Measurements from ENCODE around the gene HOXD9.

Gene HOXD9

DNA sequence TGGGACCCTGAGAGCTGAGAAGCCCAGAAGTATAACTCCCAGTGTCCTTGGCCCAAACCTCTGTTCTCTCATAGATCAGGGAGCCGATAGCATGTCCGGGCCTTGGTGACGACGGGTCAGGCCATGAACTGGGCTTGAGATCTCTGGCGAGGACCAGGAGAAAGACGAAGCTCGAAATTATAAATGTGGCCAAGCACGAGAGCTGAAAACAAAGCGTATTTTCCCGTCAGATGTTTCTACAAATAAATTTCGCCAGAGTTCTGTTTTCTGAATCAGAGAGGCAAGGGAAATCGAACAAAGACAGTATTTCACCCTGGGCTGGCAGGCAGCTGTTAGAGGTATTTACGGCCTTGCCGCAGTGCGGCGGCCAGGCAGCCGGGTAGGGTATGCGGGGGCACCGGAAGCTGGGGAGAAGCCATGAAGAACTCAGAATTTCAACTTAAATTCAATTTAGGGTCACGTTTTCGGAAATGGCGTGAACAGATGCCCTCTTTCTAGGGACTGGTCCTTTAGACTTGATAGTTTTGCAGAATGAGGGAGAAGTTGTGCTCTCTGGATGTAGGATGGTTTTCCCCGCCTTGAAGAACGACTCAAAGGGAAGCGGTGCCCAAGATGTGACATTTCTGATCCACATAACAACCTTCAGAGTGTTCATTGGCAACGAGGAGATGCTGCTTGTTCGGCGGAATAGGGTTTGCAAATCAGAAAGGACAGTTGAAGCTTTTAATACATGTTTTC is 16.6 kb downstream of the HOXD9 start:
- no peak for DNase-seq (ENCODE audit: low read depth)

DNA sequence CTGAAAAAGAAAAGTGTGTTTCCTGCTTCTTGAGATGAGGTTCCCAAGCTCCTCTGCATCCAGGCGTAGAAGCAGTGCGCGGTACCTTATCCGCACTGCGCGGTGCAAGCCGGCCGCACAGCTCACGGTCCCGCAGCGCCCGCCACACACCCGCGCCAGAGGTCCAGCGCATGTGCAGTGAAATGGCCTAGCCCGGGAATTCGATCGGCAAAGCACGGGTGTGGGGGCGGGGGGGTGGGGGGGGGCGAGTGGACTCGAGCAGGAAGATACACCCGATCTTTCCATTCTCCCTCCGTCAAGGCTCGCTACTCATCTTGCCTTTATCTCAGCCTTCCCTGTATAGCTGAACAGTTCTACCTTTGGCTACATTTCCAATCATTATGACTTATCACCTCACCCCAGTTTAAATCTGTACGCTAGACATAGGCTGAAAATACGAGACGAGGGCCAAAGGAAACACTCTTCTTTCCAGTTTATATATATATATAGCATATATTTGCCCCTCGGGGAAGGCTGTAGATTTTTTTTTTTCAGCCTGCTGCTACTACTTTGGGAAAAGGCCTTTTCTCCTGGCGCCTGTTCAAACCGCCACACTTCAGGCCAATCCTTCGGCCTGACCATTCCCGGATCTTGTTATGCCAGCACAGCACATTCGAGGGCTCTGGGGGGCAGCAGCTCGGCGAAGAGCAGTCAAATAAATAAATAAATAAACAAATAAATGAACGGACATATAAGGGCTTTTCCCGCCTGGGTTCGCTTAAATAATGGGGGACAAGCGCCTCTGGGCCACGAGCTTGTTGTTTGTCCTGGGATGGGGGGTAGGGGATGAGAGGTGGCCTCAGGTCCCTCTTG is 17.4 kb downstream of the HOXD9 start:
- DNase-seq (ENCODE audit: low read depth): no peak

DNA sequence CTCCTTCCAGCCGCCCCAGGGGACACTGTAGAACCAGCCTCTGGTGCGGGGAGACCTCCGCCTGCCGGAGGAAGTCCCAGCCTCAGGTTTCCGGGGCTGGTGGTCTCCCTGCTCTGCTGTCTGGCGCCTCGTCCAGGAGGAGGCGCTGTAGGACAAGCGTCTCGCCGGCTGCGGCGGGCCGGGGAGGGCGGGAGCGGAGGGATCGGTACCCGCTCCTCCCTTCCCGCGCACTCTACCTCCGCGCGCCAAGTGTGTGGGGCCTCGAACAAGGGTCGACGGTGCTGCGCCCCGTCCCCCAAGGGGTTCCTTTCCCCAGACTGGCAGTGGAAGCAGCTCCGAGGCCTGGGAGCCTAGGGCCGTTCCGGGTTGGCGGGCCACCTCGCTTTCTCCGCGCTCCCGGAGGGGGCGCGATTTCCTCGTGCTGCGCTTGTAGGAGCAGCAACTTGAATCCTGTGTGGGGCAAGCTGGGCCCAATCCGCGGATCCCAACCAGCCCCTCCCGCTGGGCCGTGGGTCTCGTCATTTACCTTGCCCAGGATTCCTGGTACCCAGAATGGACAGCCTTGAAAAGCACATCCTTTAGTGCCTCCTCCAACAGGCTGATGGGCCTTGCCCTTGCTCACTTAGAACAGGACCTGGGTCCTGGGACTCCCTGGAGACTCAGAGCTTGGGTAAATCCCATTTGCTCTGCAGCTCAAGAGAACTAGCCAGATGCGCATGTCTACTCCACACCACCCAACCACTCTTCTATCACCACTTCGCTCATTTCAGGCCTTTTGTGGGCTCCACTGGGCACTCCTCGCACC is 18.2 kb downstream of the HOXD9 start:
- DNase-seq (ENCODE audit: low read depth): peak; percentile 49

DNA sequence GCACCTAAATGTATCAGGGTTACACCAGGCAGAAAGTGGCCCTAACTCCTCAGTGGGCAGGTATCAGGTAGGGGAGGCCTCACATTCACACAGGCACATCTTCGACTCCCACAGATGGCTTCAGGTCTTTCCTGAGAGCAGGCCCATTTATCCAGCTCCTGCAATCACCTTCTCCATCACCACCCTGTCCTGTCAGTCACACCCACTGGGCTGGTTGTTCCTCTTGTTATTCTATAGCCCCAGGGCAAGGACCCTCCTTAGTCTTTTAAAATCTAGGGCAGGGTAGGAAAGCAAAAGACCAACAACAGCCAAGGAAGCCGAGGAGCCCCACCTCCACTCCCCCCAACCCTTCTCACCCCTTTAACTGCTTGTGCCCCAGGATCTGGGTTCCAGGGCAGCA is 19.8 kb downstream of the HOXD9 start:
- DNase-seq (ENCODE audit: low read depth): no peak

DNA sequence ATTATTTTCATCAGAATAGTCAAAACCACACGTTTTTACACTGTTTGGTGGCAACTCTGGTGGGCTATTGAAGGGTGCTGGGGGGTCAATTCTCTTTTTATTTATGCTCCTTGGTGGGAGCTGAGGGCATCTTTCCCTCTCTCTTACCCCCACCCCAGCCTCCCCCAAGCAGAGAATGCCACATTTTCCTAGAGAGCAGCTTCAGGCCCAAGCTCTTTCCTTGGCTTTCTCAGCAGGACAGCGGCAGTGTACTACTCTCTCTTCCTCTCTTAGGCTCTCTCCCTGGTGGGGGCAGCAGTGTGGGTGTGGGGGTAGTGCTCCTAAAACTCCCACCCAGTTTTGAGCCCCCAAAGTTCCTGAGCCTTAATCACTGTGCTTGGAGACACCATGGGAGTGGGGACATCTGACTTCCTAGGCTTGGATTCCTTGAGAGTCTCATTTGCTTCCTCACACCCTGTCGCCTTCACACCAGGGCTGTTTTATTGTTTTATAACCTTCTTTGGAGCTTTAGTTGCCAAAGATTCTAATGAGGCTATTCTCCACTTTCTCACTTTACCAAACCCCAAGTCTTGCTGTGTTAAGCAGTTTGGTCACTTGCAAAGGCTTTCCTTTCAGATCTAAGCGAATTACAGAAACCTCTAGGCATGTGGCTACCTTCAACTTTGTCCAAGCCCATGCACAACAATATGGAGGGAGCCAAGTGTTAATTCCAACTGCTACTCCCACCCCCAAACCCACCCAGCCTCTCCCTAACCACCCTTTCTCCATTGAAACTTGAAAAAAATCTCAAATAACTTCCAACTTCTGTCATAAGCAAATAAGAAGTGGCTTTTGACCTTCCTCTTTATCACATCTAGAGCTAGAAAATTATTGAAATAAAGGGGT is 22.8 kb downstream of the HOXD9 start:
- DNase-seq (ENCODE audit: low read depth): no peak

DNA sequence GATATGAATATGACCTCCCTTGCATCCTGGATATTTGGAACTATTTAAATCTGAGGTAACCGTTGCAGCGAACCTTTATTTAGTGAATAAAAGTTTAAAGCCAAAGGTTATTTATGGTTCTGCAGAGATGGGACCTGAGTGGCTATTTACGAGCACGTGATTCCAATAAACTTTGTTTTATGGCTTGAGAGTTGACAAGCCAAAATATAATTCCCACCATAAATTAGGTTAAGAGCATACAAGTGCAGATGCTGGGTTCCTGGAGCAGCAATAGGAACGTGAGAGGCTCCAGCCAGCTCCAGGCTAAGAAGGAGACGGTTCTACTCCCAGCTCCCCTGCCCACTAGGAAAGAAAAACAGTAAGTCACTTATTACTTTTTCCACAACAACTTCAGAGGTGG is 23.6 kb downstream of the HOXD9 start:
- DNase-seq (ENCODE audit: low read depth): no peak

DNA sequence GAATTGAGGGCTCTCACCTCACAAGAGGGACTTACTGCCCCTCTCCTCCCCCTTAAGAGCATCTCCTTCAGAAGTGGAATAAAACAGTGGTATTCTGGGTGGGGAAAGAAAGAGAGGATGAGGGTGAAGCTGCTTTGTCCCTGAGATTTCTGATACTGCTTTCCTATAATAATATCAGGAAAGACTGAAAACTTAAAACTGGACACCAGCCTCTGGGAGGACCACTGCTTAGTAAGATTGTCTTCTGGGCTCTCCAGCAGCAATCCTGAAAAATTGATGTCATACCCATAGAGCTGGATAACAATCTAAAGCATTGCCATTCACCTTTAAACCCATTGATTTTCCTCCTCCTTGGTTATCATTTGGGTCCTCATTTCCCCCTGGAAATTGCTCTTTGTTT is 24.1 kb downstream of the HOXD9 start:
- no peak for DNase-seq (ENCODE audit: low read depth)

DNA sequence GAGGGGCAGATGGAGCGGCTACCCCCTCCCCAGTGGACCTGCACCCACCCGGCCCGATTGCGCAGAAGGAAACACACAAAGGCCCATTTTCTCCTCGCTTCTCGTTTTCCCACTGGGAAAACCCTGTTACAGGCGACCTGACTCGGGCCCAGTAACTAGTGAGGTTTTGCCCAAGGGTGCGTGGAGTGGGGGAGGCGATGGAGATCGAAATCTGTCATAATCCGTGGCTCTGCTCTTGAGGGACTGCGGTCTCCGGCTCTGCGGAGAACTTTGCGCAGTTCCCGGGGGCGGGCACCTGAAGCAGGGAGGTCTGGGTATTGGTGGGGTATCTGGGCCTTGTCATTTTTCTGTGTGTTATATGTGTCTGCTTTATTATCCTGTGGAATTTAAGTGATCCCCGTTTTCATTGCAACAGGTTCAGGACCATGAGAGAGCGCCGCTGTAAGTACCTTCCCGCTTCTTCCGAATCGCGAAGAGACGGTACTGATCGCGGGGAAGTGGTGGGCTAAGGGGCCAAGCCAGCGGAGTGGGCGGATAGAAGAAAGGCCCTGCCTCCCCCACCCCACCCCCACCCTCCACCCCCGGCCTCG is 24.8 kb downstream of the HOXD9 start:
- no peak for DNase-seq (ENCODE audit: low read depth)

DNA sequence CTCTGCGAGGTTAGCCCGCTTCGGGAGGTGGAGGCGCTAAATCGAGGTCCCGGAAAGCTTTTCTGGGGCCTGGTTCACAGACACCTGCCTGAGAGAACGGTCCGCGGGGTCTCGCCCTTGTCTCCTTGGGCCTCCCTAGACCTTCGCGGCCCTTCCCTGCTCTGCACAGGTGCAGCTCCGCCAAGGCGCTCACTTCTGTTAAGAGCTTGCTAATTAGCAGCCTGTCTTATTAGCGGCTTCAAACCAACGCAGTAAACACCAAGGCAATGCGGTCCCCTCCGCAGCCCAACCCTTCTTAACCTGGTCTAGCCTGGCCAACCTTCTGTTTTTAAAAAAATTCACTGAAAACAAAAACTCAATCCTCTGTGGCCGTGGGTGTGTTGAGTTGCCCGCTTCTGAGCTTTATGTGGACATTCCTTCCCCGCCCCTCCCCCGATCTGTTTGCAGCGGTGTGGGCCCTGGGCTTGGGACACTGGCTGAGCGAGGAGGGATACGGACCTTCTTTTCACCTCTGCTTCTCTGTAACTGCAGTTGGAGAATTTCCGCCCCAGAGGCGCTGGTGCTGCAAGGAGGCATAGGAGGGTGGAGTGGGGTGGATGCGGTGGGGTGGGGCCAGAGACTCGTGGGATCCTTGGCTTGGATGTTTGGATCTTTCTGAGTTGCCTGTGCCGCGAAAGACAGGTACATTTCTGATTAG is 25.4 kb downstream of the HOXD9 start:
- DNase-seq (ENCODE audit: low read depth): no peak

DNA sequence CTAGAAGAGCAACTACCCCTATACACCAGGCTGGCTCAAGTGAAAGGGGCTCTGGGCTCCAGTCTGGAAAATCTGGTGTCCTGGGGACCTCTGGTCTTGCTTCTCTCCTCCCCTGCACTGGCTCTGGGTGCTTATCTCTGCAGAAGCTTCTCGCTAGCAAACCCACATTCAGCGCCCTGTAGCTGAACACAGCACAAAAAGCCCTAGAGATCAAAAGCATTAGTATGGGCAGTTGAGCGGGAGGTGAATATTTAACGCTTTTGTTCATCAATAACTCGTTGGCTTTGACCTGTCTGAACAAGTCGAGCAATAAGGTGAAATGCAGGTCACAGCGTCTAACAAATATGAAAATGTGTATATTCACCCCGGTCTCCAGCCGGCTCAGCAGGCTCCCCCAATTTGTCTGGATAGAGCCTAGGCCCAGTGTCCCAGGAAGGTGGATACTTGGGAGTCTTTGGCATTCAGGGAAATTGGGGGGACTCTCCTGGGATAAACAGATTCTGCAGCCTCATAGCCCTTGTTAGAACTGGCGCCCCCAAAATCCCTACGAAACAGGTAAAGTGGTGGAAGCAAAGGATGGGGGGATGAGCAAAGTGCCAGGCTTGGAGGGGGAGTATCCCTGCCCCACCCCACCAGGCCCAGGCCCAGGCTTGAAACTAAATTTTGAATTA is 26.4 kb downstream of the HOXD9 start:
- DNase-seq (ENCODE audit: low read depth): no peak

DNA sequence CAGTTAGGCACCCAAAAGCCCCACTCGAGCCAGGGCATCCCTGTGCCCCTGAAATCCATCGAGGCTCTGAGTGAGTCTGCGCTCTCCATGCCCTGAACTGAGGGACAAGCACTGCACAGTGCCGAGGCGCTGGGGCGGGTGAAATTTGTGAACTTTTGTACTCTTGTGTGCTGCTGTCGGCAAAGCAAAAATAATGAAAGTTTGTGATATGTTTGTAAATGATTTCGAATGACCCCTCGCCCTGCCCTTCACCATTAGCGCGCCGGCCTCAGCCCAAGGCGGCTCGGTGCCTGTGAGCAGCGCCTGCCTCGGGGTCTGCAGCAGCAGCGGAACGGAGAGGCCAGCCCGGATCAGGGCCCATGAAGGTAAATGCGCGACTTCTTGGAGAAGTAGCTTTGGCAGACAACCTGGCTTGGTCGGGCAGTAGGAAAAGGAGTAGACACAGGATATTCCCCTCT is 27.0 kb downstream of the HOXD9 start:
- no peak for DNase-seq (ENCODE audit: low read depth)

DNA sequence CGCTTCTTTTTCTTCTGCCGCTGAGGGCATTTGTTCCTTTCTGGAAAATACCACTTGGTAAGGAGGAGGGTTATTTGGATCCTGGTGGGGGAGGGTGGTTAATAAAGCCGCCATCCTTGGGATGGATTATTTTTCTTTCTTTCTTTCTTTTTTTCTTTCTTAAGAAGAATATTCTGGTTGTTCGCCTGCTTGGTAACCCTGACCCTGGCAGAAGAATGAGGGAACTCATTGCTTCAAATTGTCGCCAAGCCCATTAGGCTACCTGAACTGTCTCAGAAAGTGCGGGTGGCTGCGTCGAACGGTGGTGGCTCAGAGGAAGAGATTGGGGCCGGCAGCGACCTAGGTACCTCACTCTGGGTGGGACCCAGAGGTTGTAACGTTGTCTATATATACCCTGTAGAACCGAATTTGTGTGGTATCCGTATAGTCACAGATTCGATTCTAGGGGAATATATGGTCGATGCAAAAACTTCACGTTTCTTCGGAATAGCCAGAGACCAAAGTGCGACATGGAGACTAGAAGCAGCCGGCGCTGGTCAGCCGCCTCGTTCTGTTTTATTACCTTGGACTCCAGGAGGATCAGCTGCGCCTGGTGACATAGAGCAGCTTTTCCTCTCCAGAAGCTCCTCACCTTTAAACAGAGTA is 27.5 kb downstream of the HOXD9 start:
- DNase-seq (ENCODE audit: low read depth): no peak

DNA sequence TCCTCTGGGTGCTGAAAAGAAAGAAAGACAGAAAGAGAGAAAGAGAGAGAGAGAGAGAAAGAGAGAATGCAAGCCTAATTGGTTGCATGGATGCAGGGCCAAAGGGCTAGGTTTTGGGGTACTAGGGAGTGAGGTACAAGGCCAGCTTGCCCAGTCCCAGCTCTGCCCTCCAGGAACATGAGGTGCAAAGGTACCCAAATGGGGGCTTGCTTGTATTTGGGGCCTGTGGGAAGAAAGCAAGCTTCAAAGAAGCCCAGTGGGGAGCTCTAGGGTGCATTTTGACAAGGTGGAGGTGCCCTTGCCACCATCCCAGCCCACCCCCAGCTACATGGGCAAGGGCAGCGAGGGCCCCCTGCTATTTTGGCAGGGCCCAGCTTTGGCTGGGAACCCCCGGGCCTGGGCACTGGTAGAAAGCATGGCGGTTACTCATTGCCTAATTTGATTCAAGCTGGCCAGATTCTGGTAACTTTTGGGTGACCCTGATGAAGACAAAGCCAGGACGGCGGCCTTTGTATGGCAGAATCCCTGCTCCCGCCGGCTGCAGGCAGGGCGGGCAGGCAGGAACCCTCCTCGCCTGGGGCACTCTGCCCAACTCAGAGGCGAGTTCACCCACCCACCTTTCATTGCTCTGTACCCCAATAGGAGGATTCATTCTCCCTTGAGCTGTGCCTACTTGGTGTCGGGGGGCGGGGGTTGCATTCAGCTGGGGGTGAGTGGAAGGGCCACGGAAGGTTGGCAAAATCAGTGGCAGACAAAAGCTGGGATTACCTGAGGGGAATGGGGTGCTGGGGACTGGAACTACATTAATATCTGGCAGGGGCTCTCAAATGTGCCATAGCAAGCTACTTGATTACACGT is 28.3 kb downstream of the HOXD9 start:
- no peak for DNase-seq (ENCODE audit: low read depth)

DNA sequence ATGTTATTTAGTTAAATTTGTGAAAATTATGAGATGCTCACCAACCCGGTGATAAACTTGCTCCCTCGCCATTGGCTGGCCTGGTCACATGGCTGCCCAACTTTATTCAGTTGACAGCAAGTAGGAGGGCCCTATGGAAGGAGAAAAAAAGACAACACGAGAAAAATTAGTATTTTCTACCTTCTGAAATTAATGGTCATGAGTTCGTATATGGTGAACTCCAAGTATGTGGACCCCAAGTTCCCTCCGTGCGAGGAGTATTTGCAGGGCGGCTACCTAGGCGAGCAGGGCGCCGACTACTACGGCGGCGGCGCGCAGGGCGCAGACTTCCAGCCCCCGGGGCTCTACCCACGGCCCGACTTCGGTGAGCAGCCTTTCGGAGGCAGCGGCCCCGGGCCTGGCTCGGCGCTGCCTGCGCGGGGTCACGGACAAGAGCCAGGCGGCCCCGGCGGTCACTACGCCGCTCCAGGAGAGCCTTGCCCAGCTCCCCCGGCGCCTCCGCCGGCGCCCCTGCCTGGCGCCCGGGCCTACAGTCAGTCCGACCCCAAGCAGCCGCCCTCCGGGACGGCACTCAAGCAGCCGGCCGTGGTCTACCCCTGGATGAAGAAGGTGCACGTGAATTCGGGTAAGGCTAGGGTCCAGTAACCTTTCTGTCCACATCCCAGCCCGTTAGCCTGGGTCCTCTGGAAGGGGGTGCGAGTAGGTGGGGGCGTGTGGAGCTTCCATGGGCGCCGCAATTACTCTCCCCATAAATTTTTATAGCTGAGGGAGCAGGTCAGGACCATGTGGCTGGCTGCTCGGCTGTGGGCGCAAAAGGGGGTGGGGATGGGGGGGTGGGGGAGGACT is 29.1 kb downstream of the HOXD9 start, which contains the start of gene HOXD4:
HOXD4 (plus strand) TSS at position 109 of the 846 bp plus-strand sequence; CDS start at position 193, 84 bp downstream.
- no peak for DNase-seq (ENCODE audit: low read depth)

DNA sequence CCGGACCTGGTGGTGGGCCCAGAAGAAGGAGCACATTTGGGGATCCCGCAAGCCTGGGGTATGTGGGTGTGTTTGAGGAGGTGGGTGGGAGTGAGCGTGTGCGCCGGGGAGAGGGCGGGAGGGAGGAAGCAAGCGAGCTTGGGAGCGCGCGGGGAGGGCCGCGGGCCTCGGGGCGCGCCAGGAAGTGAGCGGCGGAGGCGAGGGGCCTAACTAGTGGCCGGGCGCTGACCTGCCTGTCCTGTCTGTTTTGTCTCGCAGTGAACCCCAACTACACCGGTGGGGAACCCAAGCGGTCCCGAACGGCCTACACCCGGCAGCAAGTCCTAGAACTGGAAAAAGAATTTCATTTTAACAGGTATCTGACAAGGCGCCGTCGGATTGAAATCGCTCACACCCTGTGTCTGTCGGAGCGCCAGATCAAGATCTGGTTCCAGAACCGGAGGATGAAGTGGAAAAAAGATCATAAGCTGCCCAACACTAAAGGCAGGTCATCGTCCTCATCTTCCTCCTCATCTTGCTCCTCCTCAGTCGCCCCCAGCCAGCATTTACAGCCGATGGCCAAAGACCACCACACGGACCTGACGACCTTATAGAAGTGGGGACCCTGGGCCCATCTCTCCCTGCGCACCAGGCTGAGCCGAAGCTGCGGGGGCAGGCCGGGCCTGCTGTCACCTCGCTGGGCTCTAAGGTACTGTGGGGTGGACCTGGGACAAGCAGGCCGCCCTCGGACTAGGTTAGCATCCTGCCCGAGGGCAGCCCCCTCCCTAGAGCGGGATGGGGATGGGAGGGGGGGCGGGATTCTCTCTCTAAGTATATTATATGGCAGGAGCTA is 30.0 kb downstream of the HOXD9 start:
- DNase-seq (ENCODE audit: low read depth): no peak

DNA sequence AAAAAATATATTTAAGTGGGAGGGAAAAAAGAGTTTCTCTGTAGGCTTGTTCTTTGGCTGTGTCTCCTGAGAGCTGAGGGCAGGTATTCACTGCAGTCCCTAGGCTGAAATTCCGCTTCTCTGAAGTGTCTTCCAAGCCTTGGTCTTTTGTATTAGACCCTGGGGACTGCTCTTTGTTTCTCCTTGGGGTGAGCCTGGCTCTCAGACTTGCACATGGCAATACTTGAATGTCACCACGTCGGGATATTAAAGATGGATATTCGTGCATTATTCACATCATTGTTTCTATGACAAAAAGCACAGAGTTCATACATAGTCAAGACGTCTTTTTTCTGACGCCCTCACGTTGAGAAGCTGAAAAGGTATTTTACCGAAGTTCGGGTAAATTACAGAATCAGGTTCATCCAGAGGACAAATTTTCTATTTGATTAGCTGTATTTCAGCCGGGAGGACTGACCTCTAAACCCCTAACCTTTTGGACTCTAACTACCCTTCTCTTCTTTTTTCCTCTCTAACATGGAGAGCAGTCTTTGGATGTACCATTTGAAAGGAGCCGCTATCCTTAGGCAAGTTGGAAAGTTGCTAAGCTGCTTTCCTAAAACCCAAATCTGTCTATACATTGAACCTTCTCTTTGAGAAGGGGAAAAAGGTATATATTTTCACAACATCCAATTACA is 32.2 kb downstream of the HOXD9 start:
- DNase-seq (ENCODE audit: low read depth): no peak
